Activated naive CD8-positive, alpha-beta T cell treated with anti-CD3 and anti-CD28 coated beads, Interleukin-2, amount 50 U/mL, for 24 hours (primary cell): ENCODE results near the gene ZMIZ1.

Experiments used
- ATAC-seq: fragments of 150-1000 bp; cut with Tn5 transposase; one replicate; pipeline ENCODE4 v1.10.0; 2021
- DNase-seq: peaks from one replicate; pipeline ENCODE4 v3.0.0; 2021
- H3K27ac Mint-ChIP-seq: one replicate; pipeline ENCODE4 v1.8.0; 2021; ENCODE audit warnings: mild to moderate bottlenecking, mixed read lengths
- H3K27me3 Mint-ChIP-seq: one replicate; pipeline ENCODE4 v1.8.0; 2021; ENCODE audit warnings: mixed read lengths
- H3K36me3 Mint-ChIP-seq: one replicate; pipeline ENCODE4 v1.8.0; 2021; ENCODE audit warnings: low read depth, mixed read lengths
- H3K4me1 Mint-ChIP-seq: one replicate; pipeline ENCODE4 v1.8.0; 2021; ENCODE audit warnings: mixed read lengths
- H3K4me3 Mint-ChIP-seq: one replicate; pipeline ENCODE4 v1.8.0; 2021; ENCODE audit warnings: mild to moderate bottlenecking, moderate library complexity, mixed read lengths
- H3K9me3 Mint-ChIP-seq: one replicate; pipeline ENCODE4 v1.8.0; 2021; ENCODE audit warnings: mixed read lengths

Gene ZMIZ1

GRCh38 chr10:79098596-79099015, 29.8 kb downstream of the ZMIZ1 start:
- no peaks in the 10 kb centered on the region for H3K36me3 Mint-ChIP-seq
- no peak overlapping the region for H3K4me3 Mint-ChIP-seq
- peaks cover 51% of the 10 kb centered on the region for H3K4me1 Mint-ChIP-seq
- H3K27ac Mint-ChIP-seq, result no peak overlapping the region
- no peak for DNase-seq
- ATAC-seq, result no peak
- no peaks in the 10 kb centered on the region for H3K9me3 Mint-ChIP-seq
- no peaks in the 10 kb centered on the region for H3K27me3 Mint-ChIP-seq

GRCh38 chr10:79099898-79100448, 31.2 kb downstream of the ZMIZ1 start:
- H3K27ac Mint-ChIP-seq, result no peak overlapping the region
- no peaks in the 10 kb centered on the region for H3K36me3 Mint-ChIP-seq
- no peak for ATAC-seq
- H3K27me3 Mint-ChIP-seq, result no peaks in the 10 kb centered on the region
- H3K9me3 Mint-ChIP-seq, result no peaks in the 10 kb centered on the region
- peaks cover 55% of the 10 kb centered on the region for H3K4me1 Mint-ChIP-seq
- DNase-seq, result no peak
- H3K4me3 Mint-ChIP-seq, result no peak overlapping the region

DNA sequence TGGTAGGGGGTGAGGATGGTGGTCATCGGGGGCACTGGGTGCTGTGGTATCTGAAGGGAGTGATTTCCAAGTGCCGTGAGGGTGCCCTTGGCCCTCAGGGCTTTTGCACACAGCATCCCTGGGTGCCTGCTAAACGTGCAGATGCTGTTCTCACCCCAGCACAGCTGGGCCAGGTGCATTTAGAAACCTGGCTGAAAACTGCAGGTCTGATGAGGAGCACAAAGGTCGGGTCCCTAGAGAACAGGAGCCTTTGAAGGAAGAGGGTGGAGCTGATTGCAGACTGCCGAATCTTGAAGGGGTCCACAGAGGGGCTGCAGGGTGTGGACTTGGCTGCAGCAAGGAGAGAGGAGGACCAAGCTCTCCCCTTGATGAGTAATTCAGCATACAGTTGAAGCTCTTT, 32.0 kb downstream of the ZMIZ1 start:
- H3K9me3 Mint-ChIP-seq, result no peaks in the 10 kb centered on the region
- H3K27ac Mint-ChIP-seq, result no peak overlapping the region
- no peak overlapping the region for H3K4me3 Mint-ChIP-seq
- no peaks in the 10 kb centered on the region for H3K36me3 Mint-ChIP-seq
- peaks cover 60% of the 10 kb centered on the region for H3K4me1 Mint-ChIP-seq
- DNase-seq (no peak), ATAC-seq (no peak)
- no peaks in the 10 kb centered on the region for H3K27me3 Mint-ChIP-seq

- ATAC-seq (no peak), DNase-seq (no peak)
- no peak overlapping the region for H3K27ac Mint-ChIP-seq
- H3K36me3 Mint-ChIP-seq, result no peaks in the 10 kb centered on the region
- no peak overlapping the region for H3K4me3 Mint-ChIP-seq
- H3K27me3 Mint-ChIP-seq, result no peaks in the 10 kb centered on the region
- H3K9me3 Mint-ChIP-seq, result no peaks in the 10 kb centered on the region
- peaks cover 68% of the 10 kb centered on the region for H3K4me1 Mint-ChIP-seq
These were observed 33.1 kb downstream of the ZMIZ1 start for GRCh38 chr10:79101560-79102497.

DNA sequence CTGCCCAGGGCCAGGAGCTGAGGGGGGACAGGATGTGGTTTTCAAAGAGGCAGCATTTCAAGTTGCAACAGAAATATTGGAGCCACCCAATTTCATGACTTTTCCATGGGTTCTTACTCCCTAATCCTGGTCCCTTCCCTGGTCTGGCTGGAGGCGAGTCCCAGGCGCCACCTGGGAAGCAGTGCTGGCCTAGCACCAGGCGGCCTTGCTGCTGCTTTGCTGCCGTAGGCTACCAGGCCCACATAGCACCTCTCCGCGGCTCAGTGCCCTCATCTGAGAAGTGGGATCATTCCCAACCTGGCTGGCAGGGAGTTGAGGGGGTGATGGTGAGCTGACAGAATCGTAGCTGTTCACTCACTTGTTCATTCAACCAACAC, 33.7 kb downstream of the ZMIZ1 start:
- Mint-ChIP-seq H3K9me3 (no peaks in the 10 kb centered on the region), H3K4me3 (no peak overlapping the region), H3K27me3 (no peaks in the 10 kb centered on the region), H3K27ac (no peak overlapping the region), H3K4me1 (peaks cover 73% of the 10 kb centered on the region), H3K36me3 (no peaks in the 10 kb centered on the region)
- no peak for ATAC-seq
- DNase-seq, result no peak

DNA sequence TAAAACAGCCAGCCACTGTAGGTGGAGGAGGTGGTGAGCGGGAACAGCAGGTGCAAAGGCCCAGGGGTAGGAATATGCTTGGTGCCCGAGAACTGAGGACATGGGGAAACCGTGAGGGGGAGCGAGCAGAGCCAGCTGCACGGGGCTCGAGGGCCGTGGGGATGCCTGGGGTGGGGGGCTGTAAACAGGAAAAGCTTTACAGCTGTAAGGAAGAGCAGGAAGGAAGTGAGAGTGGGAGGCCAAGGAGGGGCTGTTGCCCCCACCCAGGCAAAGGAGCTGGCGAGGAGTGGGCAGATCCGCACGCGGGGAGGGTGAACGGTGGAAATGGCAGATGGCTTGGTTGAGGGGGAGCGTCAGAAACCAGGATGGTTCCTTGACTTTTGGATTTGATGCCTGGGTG, 34.4 kb downstream of the ZMIZ1 start:
- H3K36me3 Mint-ChIP-seq, result no peaks in the 10 kb centered on the region
- peaks cover 70% of the 10 kb centered on the region for H3K4me1 Mint-ChIP-seq
- H3K9me3 Mint-ChIP-seq, result no peaks in the 10 kb centered on the region
- peak overlapping the region; percentile 35 for H3K27ac Mint-ChIP-seq
- no peak for ATAC-seq
- H3K4me3 Mint-ChIP-seq, result no peak overlapping the region
- DNase-seq, result no peak
- H3K27me3 Mint-ChIP-seq, result no peaks in the 10 kb centered on the region

DNA sequence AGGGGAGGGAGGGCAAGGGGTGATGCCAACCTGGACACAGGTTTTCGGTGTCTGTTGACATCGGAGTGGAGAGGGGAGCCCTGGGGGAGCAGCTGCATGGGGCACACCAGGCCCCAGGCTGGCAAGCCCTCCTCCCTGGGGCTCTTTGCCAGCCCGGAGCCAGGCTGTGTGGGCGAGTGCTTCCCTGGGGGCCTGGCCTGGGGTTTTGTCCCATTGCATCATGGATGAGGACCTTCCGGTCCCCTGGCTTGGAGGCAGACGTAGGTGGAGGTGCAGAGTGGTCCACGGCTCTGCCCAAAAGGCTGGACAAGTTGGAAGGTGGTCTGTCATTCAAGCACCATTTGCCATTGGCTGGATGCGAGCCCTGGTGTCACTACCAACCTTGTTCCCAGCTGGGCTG, 34.8 kb downstream of the ZMIZ1 start:
- Mint-ChIP-seq H3K36me3 (no peaks in the 10 kb centered on the region), H3K4me1 (peaks cover 67% of the 10 kb centered on the region), H3K4me3 (no peak overlapping the region), H3K27ac (no peak overlapping the region), H3K9me3 (no peaks in the 10 kb centered on the region), H3K27me3 (no peaks in the 10 kb centered on the region)
- no peak for DNase-seq
- no peak for ATAC-seq

DNA sequence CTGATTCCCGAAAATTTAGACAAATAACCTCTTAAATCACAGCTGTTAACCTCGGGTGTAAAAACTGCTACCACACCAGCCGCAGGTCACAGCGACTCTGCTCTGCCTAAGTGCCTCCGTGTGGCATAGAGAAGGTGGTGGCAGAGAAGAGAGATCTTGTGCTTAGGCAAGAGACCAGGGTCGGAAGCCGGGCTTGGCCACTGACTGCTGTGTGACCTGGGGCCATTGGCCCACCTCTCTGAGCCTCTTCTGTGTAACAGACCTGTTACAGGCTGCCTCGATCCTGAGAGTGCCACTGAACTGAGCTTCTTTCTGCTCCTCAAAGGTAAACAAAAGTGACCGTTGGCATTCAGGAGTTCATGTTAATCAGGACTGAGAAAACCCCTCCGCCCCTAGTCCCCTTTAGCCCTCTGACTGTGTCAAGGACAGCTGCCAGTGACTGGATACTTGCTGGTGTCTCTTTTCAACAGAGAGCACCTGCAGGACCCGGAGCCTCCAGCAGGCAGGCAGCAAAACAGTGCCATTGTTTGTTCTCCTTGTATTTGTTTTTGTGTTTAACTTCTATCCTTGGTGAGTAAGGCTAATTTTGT, 36.5 kb downstream of the ZMIZ1 start:
- H3K9me3 Mint-ChIP-seq, result no peaks in the 10 kb centered on the region
- H3K36me3 Mint-ChIP-seq, result no peaks in the 10 kb centered on the region
- no peaks in the 10 kb centered on the region for H3K27me3 Mint-ChIP-seq
- DNase-seq (no peak), ATAC-seq (no peak)
- peaks cover 64% of the 10 kb centered on the region for H3K4me1 Mint-ChIP-seq
- no peak overlapping the region for H3K4me3 Mint-ChIP-seq
- no peak overlapping the region for H3K27ac Mint-ChIP-seq

GRCh38 chr10:79105818-79106217, 37.1 kb downstream of the ZMIZ1 start:
- Mint-ChIP-seq H3K4me3 (no peak overlapping the region), H3K36me3 (no peaks in the 10 kb centered on the region), H3K27me3 (no peaks in the 10 kb centered on the region), H3K4me1 (peaks cover 60% of the 10 kb centered on the region), H3K27ac (no peak overlapping the region), H3K9me3 (no peaks in the 10 kb centered on the region)
- no peak for ATAC-seq
- no peak for DNase-seq

DNA sequence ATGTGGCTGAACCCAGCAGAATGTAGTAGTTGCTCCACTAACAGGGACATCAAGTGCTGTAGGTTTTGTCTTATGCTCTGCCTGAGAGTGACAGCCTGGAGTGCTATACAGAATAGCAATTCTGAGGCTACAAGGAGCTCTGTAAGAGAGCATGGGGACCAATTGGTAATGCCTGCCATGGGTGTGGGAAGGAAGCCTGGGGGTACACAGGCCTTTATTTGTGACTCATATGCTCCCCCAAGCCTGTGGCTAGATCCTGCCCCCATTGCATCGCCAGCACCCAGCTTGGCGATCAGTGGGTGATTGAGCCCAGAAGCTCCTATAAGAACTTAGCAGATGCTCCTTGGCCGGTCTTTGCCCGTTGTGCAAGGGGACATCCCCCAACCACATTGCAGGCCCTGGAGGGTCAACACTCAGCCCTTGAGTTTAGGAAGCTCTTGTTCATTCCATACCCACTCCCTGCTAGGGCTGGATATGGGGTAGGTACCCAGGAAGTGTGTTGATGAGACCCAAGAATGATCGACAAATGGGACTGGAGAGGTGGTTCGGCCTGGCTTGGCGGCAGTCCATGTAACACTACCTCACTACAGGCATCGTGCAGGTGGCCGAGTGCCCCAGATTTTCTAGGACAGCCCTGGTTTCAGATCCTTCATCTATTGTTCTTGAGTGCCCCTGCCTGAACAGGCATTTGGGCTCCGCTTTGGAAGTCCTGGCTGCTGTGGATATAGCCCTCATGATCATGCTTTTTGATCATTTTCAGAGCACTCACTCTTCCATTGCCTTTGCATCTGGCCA, 37.7 kb downstream of the ZMIZ1 start:
- H3K4me1 Mint-ChIP-seq, result peaks cover 53% of the 10 kb centered on the region
- ATAC-seq (peak; percentile 68), DNase-seq (peak; percentile 21)
- H3K36me3 Mint-ChIP-seq, result no peaks in the 10 kb centered on the region
- H3K9me3 Mint-ChIP-seq, result no peaks in the 10 kb centered on the region
- no peak overlapping the region for H3K4me3 Mint-ChIP-seq
- no peak overlapping the region for H3K27ac Mint-ChIP-seq
- no peaks in the 10 kb centered on the region for H3K27me3 Mint-ChIP-seq

DNA sequence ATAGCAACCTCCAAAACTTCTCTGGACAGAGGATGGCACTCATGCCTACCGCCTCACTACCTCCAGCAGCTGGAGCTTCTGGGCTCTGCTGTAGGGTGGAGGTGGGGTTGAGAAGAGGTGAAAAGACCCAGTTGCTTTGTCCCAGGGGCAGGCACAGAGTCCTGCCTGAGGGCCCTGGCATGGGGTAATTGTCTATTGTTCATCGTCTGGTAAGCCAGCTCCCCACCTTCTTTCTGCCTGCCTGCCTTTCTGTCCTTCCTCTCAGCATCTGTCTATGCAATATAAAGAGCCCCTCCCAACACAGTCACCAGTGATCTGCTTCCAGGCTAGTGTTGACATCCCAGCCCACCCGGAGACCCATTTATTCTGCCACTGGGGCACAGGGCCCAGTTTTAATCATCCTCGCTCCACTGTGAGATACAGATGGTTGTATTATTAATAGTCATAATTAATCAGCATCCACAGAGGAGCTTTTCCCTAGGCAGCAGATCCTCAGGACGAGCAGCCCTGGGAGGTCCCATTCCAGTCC, 39.0 kb downstream of the ZMIZ1 start:
- no peak overlapping the region for H3K4me3 Mint-ChIP-seq
- no peaks in the 10 kb centered on the region for H3K27me3 Mint-ChIP-seq
- peaks cover 44% of the 10 kb centered on the region for H3K4me1 Mint-ChIP-seq
- ATAC-seq, result no peak
- H3K36me3 Mint-ChIP-seq, result no peaks in the 10 kb centered on the region
- H3K27ac Mint-ChIP-seq, result no peak overlapping the region
- H3K9me3 Mint-ChIP-seq, result no peaks in the 10 kb centered on the region
- no peak for DNase-seq

DNA sequence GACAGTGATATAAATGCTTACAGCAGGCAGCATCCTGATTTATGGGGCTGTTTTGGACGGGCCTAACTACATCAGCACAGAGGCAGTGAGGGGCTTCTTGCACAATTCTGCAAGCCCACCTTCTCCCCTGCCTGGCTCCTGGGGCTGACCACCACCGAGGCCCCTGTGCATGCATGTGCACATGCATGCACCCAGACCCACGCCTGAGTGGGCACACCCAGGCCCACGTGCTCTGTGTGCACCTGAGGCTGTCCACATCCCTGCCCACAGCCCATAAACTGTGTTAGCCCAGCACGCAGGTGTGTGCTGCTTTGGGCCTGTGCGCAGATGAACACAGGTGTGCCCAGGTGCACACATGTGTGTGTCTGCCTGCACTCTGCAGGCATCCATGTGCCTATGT, 40.0 kb downstream of the ZMIZ1 start:
- Mint-ChIP-seq H3K36me3 (no peaks in the 10 kb centered on the region), H3K4me1 (peaks cover 40% of the 10 kb centered on the region)
- ATAC-seq, result no peak

GRCh38 chr10:79111427-79111826, 42.7 kb downstream of the ZMIZ1 start:
- H3K27me3 Mint-ChIP-seq, result no peaks in the 10 kb centered on the region
- ATAC-seq, result no peak
- H3K9me3 Mint-ChIP-seq, result no peaks in the 10 kb centered on the region
- no peak overlapping the region for H3K27ac Mint-ChIP-seq
- no peaks in the 10 kb centered on the region for H3K36me3 Mint-ChIP-seq
- H3K4me3 Mint-ChIP-seq, result no peak overlapping the region
- peaks cover 42% of the 10 kb centered on the region for H3K4me1 Mint-ChIP-seq
- DNase-seq, result no peak

More for the DNA sequence above, 40.0 kb downstream of the ZMIZ1 start:
- DNase-seq, result no peak
- no peak overlapping the region for H3K4me3 Mint-ChIP-seq
- no peak overlapping the region for H3K27ac Mint-ChIP-seq
- H3K9me3 Mint-ChIP-seq, result no peaks in the 10 kb centered on the region
- no peaks in the 10 kb centered on the region for H3K27me3 Mint-ChIP-seq

- Mint-ChIP-seq H3K4me1 (peaks cover 43% of the 10 kb centered on the region), H3K27ac (no peak overlapping the region), H3K9me3 (no peaks in the 10 kb centered on the region), H3K36me3 (no peaks in the 10 kb centered on the region), H3K4me3 (no peak overlapping the region), H3K27me3 (no peaks in the 10 kb centered on the region)
- ATAC-seq (no peak), DNase-seq (no peak)
These were observed 43.3 kb downstream of the ZMIZ1 start for GRCh38 chr10:79111846-79112614.
